PC-3 (cell line): Measurements from ENCODE around the gene LENG1. TPM values are rescaled to one million over a fixed set of nuclear protein-coding genes. Genes with fewer than 3 reads are reported as not detected.

Experiments
- ATAC-seq: fragments of 200-7000 bp; cut with Tn5 transposase; 2 replicates; pipeline ENCODE4 v1.9.1; 2020; ENCODE audit warnings: mild to moderate bottlenecking, moderate library complexity
- BruUV-seq: library from RNA; stranded (reverse); fragments of 400-500 nt; replicated peaks from 2 replicates; lab custom pipeline; 2021; lab: Mats Ljungman, UMichigan
- CTCF ChIA-PET: fragments of 300-600 bp; sonication (Branson Sonifier 250); formaldehyde crosslinking; loops from one replicate; lab custom pipeline; 2022; ENCODE audit warnings: antibody characterized with exemption; lab: Charles Lee
- POLR2A ChIA-PET: fragments of 300-600 bp; sonication (Branson Sonifier 250); formaldehyde crosslinking; loops from one replicate; lab custom pipeline; 2022; ENCODE audit warnings: antibody characterized with exemption; ENCODE audit not compliant: unreplicated experiment; lab: Charles Lee
- DNase-seq: peaks from one replicate; pipeline ENCODE4 v3.0.0-alpha.2; 2015
- H2AFZ ChIP-seq: fragments of 300-600 bp; sonication (generic); 2 replicates; pipeline ENCODE4 v1.6.0; 2016; ENCODE audit warnings: antibody characterized with exemption, low read length
- H3F3A ChIP-seq: fragments of 300-600 bp; sonication (generic); one replicate; pipeline ENCODE4 v1.6.0; 2017; ENCODE audit warnings: antibody characterized with exemption, low read length, control low read depth, mild to moderate bottlenecking; ENCODE audit not compliant: unreplicated experiment
- H3K27ac ChIP-seq: fragments of 300-600 bp; sonication (generic); 2 replicates; pipeline ENCODE4 v1.5.1; 2016; ENCODE audit warnings: mild to moderate bottlenecking, low read length
- H3K27me3 ChIP-seq: fragments of 300-600 bp; sonication (generic); 2 replicates; pipeline ENCODE4 v1.6.1; 2016; ENCODE audit warnings: low read length, mixed read lengths
- H3K36me3 ChIP-seq: fragments of 300-600 bp; sonication (generic); 2 replicates; pipeline ENCODE4 v1.6.1; 2016; ENCODE audit warnings: low read depth, mixed run types, low read length, mixed read lengths
- H3K4me1 ChIP-seq: fragments of 300-600 bp; sonication (generic); 2 replicates; pipeline ENCODE4 v1.5.1; 2016; ENCODE audit warnings: low read length; ENCODE audit not compliant: insufficient read depth
- H3K4me2 ChIP-seq: fragments of 300-600 bp; sonication (generic); 2 replicates; pipeline ENCODE4 v1.6.0; 2016; ENCODE audit warnings: low read length
- H3K4me3 ChIP-seq: fragments of 300-600 bp; sonication (generic); 2 replicates; pipeline ENCODE4 v1.5.1; 2016; ENCODE audit warnings: mild to moderate bottlenecking, low read length, mixed read lengths
- H3K79me2 ChIP-seq: fragments of 300-600 bp; sonication (generic); 2 replicates; pipeline ENCODE4 v1.6.1; 2017; ENCODE audit warnings: low read length, mixed read lengths
- H3K9ac ChIP-seq: fragments of 300-600 bp; sonication (generic); 2 replicates; pipeline ENCODE4 v1.6.0; 2016; ENCODE audit warnings: mild to moderate bottlenecking, low read length
- H3K9me2 ChIP-seq: fragments of 300-600 bp; sonication (generic); replicated peaks from 2 replicates; pipeline ENCODE4 v1.6.1; 2016; ENCODE audit warnings: mixed run types, low read length, mixed read lengths
- H3K9me3 ChIP-seq: fragments of 300-600 bp; sonication (generic); 2 replicates; pipeline ENCODE4 v1.6.1; 2016; ENCODE audit warnings: low read length, mixed read lengths
- H4K20me1 ChIP-seq: fragments of 300-600 bp; sonication (generic); 2 replicates; pipeline ENCODE4 v1.6.1; 2016; ENCODE audit warnings: low read length, mixed read lengths
- EZH2 ChIP-seq: fragments of 300-600 bp; sonication (generic); IDR thresholded peaks from one replicate; pipeline ENCODE4 v1.6.1; 2017; ENCODE audit warnings: antibody characterized with exemption, mild to moderate bottlenecking, low read length; ENCODE audit not compliant: unreplicated experiment
- EZH2phosphoT487 ChIP-seq: fragments of 300-600 bp; sonication (generic); IDR thresholded peaks from 2 replicates; pipeline ENCODE4 v1.6.1; 2018; ENCODE audit warnings: mild to moderate bottlenecking, antibody characterized with exemption, low read length, borderline replicate concordance
- intact Hi-C: fragments of 100-400 bp; cut with micrococcal nuclease; formaldehyde crosslinking; loops from 2 replicates; pipeline ENCODE4 v1.9.0; 2023
- total RNA-seq: library from RNA; depleted of rRNA; stranded (reverse); fragments of >200 nt; gene quantifications from 2 replicates; pipeline ENCODE4 v1.2.3, GENCODE V29; 2014
- TF ChIP-seq, protein P1 (sequence below): fragments of 300-600 bp; sonication (generic); conservative IDR thresholded peaks from 2 replicates; pipeline ENCODE4 v1.5.1; 2017; ENCODE audit warnings: antibody characterized with exemption, low read depth, mild to moderate bottlenecking, low read length

The LENG1 gene
- total RNA-seq, 1 experiment from 2014 or later: 13.6 TPM

DNA sequence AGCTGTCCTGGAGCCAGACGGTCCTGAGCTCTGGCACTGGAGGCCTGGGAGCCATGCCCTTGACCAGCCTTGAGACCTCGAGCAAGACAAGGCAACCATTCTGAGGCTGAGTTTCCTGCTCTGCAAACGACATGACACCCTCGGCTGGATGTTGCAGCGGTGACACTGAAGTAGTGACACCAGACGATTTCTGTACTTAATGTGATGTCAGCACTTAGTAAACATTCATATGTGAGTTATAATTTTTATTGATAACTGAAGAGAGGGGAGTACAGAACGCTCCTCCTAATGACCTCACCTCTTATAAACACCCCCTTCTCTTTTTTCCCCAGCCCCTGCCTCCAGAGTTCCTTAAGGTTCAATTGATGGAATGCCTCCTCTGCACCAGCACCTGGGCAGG is 51.0 kb downstream of the LENG1 start:
- ATAC-seq: no peak
- Histone ChIP-seq H3K79me2 (peaks cover 25% of the 10 kb centered on the region), H3K27me3 (no peaks in the 10 kb centered on the region), H3K4me2 (no peak overlapping the region), H3K9me2 (no peaks in the 10 kb centered on the region), H2AFZ (no peak overlapping the region), H3K4me3 (no peak overlapping the region), H3K4me1 (no peaks in the 10 kb centered on the region; the same call in 1 of the 2 replicates), H3K36me3 (peaks cover 29% of the 10 kb centered on the region; the same call in 1 of the 2 replicates), H3K9me3 (no peaks in the 10 kb centered on the region), H4K20me1 (no peaks in the 10 kb centered on the region), H3F3A (no peaks in the 10 kb centered on the region), H3K27ac (no peak overlapping the region), H3K9ac (no peak overlapping the region)
- no peak for DNase-seq
- intact Hi-C loops: no loop called here
- TF ChIP-seq EZH2phosphoT487 (no peak), EZH2 (no peak)
- TF ChIP-seq, protein P1, sequence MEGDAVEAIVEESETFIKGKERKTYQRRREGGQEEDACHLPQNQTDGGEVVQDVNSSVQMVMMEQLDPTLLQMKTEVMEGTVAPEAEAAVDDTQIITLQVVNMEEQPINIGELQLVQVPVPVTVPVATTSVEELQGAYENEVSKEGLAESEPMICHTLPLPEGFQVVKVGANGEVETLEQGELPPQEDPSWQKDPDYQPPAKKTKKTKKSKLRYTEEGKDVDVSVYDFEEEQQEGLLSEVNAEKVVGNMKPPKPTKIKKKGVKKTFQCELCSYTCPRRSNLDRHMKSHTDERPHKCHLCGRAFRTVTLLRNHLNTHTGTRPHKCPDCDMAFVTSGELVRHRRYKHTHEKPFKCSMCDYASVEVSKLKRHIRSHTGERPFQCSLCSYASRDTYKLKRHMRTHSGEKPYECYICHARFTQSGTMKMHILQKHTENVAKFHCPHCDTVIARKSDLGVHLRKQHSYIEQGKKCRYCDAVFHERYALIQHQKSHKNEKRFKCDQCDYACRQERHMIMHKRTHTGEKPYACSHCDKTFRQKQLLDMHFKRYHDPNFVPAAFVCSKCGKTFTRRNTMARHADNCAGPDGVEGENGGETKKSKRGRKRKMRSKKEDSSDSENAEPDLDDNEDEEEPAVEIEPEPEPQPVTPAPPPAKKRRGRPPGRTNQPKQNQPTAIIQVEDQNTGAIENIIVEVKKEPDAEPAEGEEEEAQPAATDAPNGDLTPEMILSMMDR: no peak
- ChIA-PET POLR2A (no interaction called here), CTCF (no interaction called here)
- BruUV-seq: no TSS peak

DNA sequence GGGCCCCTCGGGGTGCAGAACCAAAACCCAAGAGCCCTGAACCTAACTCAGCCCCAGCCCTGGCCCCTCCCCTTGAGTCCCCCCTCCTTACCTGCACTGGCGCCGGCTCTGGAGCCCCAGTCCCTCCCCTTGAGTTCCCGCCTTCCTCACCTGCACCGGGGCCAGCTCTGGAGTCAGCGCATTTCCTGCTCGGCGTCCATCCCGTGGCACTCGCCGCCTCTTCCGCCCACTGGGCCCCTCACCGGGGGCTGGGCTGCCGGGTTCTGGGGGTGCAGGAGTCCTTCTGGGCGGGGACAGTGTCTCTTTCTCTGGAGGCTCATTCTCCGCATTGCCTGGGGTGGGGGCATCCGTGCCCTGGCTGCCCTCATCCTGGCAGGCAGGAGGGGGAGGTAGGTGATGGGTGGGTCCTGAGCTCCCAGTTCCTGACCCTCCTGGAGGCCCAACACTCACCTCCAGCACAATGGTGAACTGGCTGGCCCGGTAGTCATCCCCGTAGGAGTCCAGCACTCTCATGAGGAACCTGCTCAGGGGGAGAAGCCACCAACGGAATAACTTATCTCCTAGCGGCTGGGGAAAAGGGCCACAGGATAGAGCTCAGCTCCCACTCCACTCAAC is 51.5 kb downstream of the LENG1 start:
- peaks cover 29% of the 10 kb centered on the region; the same call in 1 of the 2 replicates for H3K36me3 ChIP-seq

DNA sequence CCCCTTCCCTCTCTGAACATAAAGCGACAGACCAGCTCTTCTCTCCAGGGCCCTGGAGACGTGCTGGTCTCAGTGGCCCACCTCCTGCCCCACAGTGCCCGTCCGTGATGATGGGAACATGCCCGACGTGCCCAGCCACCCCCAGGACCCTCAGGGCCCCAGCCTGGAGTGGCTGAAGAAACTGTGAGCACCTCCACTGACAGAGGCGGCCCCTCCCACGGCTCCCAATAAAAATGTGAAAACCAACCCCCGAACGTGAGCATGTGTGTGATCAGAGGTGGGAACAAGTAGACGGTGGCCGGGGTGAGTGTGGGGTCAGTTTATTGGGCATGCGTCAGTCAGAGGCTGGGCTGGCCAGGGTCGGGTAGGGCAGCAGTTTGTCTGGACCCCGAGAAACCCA is 52.8 kb downstream of the LENG1 start:
- BruUV-seq: no TSS peak
- POLR2A ChIA-PET: no interaction called here

More for the DNA sequence above, 51.5 kb downstream of the LENG1 start:
- no peaks in the 10 kb centered on the region; the same call in 1 of the 2 replicates for H3K4me1 ChIP-seq
- H3K27me3 ChIP-seq: no peaks in the 10 kb centered on the region
- BruUV-seq: no TSS peak
- H3K79me2 ChIP-seq: peaks cover 29% of the 10 kb centered on the region
- no peak overlapping the region for H3K9ac ChIP-seq
- no peaks in the 10 kb centered on the region for H4K20me1 ChIP-seq
- no peak for DNase-seq
- intact Hi-C loops: no loop called here
- ATAC-seq: no peak
- POLR2A ChIA-PET: no interaction called here
- no peak overlapping the region for H3K4me3 ChIP-seq
- CTCF ChIA-PET: no interaction called here
- H3K4me2 ChIP-seq: no peak overlapping the region
- no peak overlapping the region for H2AFZ ChIP-seq
- no peaks in the 10 kb centered on the region for H3K9me3 ChIP-seq
- H3K27ac ChIP-seq: no peak overlapping the region
- no peaks in the 10 kb centered on the region for H3F3A ChIP-seq
- H3K9me2 ChIP-seq: no peaks in the 10 kb centered on the region
- TF ChIP-seq, protein P1: no peak
- TF ChIP-seq EZH2phosphoT487 (no peak), EZH2 (no peak)

More for the DNA sequence above, 52.8 kb downstream of the LENG1 start:
- Histone ChIP-seq H3K27ac (no peak overlapping the region), H3K9me3 (no peaks in the 10 kb centered on the region), H3F3A (no peaks in the 10 kb centered on the region), H2AFZ (no peak overlapping the region), H3K79me2 (peaks cover 33% of the 10 kb centered on the region), H3K4me2 (no peak overlapping the region), H3K4me3 (no peak overlapping the region), H3K4me1 (peaks cover 4% of the 10 kb centered on the region; the same call in 1 of the 2 replicates), H3K27me3 (no peaks in the 10 kb centered on the region), H3K9me2 (no peaks in the 10 kb centered on the region), H3K9ac (no peak overlapping the region), H3K36me3 (peaks cover 27% of the 10 kb centered on the region; the same call in 1 of the 2 replicates), H4K20me1 (no peaks in the 10 kb centered on the region)
- DNase-seq (no peak), ATAC-seq (no peak)
- CTCF ChIA-PET: no interaction called here
- TF ChIP-seq EZH2 (no peak), EZH2phosphoT487 (no peak)
- TF ChIP-seq, protein P1: no peak
- intact Hi-C loops: no loop called here
